HT-29 (cell line): ENCODE data around the gene RAB10. TPM values are rescaled to one million over a fixed set of nuclear protein-coding genes. Genes with fewer than 3 reads are reported as not detected.

Source experiments
- DNase-seq: peaks from one replicate; pipeline ENCODE4 v3.0.0-alpha.2; 2015; ENCODE audit warnings: low spot score
- small RNA-seq: library from RNA; depleted of rRNA; stranded (forward); fragments of <200 nt; gene quantifications from one replicate; pipeline ENCODE3, GENCODE V24; 2014
- total RNA-seq: library from RNA; depleted of rRNA; stranded (reverse); fragments of >200 nt; shearing (Covaris generic); gene quantifications from 2 replicates; pipeline ENCODE4 v1.2.3, GENCODE V29; 2014; rRNA removed

The RAB10 gene
- total RNA-seq, 1 experiment from 2014 or later = 135 TPM

GRCh38 chr2:26178746-26179436 is 145.0 kb downstream of the RAB10 start:
- DNase-seq = peak; percentile 17

- DNase-seq = no peak
Observed at GRCh38 chr2:26179446-26179913, 145.6 kb downstream of the RAB10 start.

GRCh38 chr2:26182441-26182840 is 148.6 kb downstream of the RAB10 start:
- DNase-seq = no peak

- no peak for DNase-seq
Observed at GRCh38 chr2:26182887-26183630, 149.2 kb downstream of the RAB10 start.

GRCh38 chr2:26184121-26184520 is 150.2 kb downstream of the RAB10 start:
- no peak for DNase-seq

GRCh38 chr2:26184555-26185303 is 150.8 kb downstream of the RAB10 start:
- DNase-seq = peak; percentile 44

- no peak for DNase-seq
Observed at GRCh38 chr2:26185304-26185928, 151.5 kb downstream of the RAB10 start.

GRCh38 chr2:26185954-26186770 is 152.3 kb downstream of the RAB10 start:
- no peak for DNase-seq

Small RNA genes lying within 50 kb of the gene (small RNA-seq; reads per million reads assigned to genes)
- not detected for gene RNU6-942P
- gene UQCRHP2 = not detected

Other genes with a start within 250 kb of the RAB10 start
- gene ASXL2, start 155.6 kb upstream of the RAB10 start, total RNA-seq = 9.3 and 12.1 TPM in 2 replicates
- 1.9 and 3.2 TPM in 2 replicates for gene KIF3C, start 51.6 kb upstream of the RAB10 start, total RNA-seq
- 0.33 and 0.55 TPM in 2 replicates for gene GAREM2, start 139.0 kb downstream of the RAB10 start, total RNA-seq
- gene HADHA, start 210.5 kb downstream of the RAB10 start, total RNA-seq = 56.2 and 58.9 TPM in 2 replicates
- 25.2 and 26.6 TPM in 2 replicates for gene HADHB, start 210.9 kb downstream of the RAB10 start, total RNA-seq